Right lung (tissue), 5 donors: ENCODE results near the gene SELENOP. TPM values are rescaled to one million over a fixed set of nuclear protein-coding genes. Genes with fewer than 3 reads are reported as not detected.

Source experiments
- DNase-seq, 2 donors: peaks; one replicate each; pipeline ENCODE4 v3.0.0-alpha.2; 2013
- polyA plus RNA-seq, 5 donors: library from polyadenylated mRNA; unstranded; fragments of 120-200 nt; gene quantifications; one replicate each; pipeline versions ENCODE4 v1.2.1 to v1.2.3, GENCODE V29; 2013; ENCODE audit warnings: inconsistent platforms in 1 of 5, low replicate concordance in 1 of 5; ENCODE audit not compliant: insufficient read length in 5 of 5, insufficient read depth in 1 of 5

SELENOP gene
- polyA plus RNA-seq, 5 donors, result 408 to 914 (median 826) TPM

GRCh38 chr5:42753099-42753498 lies 58.6 kb downstream of the SELENOP start:
- DNase-seq, result no peak

- no peak for DNase-seq
Measured at GRCh38 chr5:42751044-42751443, 60.6 kb downstream of the SELENOP start.

DNA sequence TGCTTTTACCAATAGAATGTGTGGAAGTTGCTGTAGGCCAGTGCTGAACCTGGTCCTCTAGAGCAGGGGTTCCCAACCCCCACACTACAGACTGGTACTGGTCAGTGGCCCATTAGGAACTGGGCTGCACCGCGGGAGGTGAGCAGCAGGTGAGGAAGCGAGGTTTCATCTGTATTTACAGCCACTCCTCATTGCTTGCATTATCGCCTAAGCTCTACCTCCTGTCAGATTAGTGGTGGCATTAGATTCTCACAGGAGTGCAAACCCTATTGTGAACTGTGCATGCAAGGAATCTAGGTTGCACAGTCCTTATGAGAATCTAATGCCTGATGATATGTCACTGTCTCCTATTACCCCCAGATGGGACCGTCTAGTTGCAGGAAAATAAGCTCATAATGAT lies 61.2 kb downstream of the SELENOP start:
- no peak for DNase-seq

Other genes starting within 250 kb of the SELENOP start
- gene CCDC152, start 55.1 kb downstream of the SELENOP start, polyA plus RNA-seq, result 10 to 100 TPM; 10.8 to 28.4 (median 21.3) TPM
- gene ANXA2R, start 228.4 kb upstream of the SELENOP start, polyA plus RNA-seq, result 1 to 10 TPM; 1.1 to 2.4 (median 2.2) TPM